Erythroblast (primary cell): ENCODE results near the gene GAB1.

Experiments used
- GATA1 ChIP-seq: IDR thresholded peaks from 2 replicates; pipeline ENCODE4 v1.6.1; 2011; ENCODE audit warnings: low read depth, mild to moderate bottlenecking, control low read depth, low read length, moderate library complexity
- POLR2A ChIP-seq: IDR thresholded peaks from 2 replicates; pipeline ENCODE4 v1.6.1; 2011; ENCODE audit warnings: mild to moderate bottlenecking, low read length

GRCh38 chr4:143514169-143514495 is 177.5 kb downstream of the GAB1 start:
- TF ChIP-seq POLR2A (no peak), GATA1 (no peak)
